GM19035 (cell line): ENCODE results near the gene MT1HL1.
"Not testable (repeated sequence)": the region's sequence is repeated elsewhere in the genome, so short reads cannot be mapped to it uniquely, and the experiment has no call there.

Experiments used
- ATAC-seq: cut with Tn5 transposase; IDR thresholded peaks from one replicate; pipeline ENCODE4 v1.9.1; 2021; ENCODE audit not compliant: unreplicated experiment

The MT1HL1 gene

GRCh38 chr1:236979149-236979900 is 24.9 kb downstream of the MT1HL1 start:
- no peak for ATAC-seq

DNA sequence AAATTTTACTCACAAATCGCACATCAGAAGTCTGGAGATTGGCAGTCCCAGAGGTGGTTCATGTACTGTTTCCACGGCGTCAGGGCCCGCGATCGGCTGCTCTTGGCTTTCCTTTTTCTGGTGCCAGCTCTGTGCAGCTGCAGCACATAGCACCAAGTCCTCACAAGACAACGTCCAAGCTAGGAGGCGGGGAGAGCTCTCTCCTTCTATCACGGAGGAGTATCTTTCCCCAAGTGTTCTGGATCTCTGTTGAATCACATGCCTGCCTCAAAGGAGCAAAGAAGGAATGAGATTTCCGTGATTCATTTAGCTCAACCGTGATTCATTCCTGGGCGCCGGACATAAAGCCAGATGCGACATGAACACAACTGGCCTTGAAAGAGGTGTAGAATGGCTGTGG is 25.5 kb downstream of the MT1HL1 start:
- no peak for ATAC-seq

- no peak for ATAC-seq
These were observed 28.8 kb downstream of the MT1HL1 start for GRCh38 chr1:236975461-236975860.

- ATAC-seq, result not testable (repeated sequence)
These were observed 30.2 kb downstream of the MT1HL1 start for GRCh38 chr1:236974025-236974424.

GRCh38 chr1:236966636-236967035 is 37.6 kb downstream of the MT1HL1 start:
- ATAC-seq, result no peak

DNA sequence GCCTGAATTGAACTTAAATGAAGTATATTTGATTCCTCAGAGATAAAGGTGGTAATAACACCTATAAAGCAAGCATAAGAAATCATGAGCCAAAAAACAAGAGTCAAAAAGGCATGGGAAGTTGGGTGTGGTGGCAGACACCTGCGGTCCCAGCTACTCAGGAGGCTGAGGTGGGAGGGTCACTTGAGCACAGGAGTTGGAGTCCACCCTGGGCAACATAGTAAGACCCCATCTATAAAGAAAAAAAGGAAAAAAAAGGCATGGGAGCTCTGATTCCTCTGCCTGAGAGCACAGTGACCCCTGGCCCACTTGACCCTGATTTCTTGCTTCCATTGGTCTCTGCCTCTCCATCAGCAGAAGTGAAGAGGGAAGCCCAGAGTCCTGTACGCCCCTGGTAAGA is 40.3 kb downstream of the MT1HL1 start:
- ATAC-seq, result no peak

GRCh38 chr1:236959112-236959511 is 45.1 kb downstream of the MT1HL1 start:
- ATAC-seq, result no peak

DNA sequence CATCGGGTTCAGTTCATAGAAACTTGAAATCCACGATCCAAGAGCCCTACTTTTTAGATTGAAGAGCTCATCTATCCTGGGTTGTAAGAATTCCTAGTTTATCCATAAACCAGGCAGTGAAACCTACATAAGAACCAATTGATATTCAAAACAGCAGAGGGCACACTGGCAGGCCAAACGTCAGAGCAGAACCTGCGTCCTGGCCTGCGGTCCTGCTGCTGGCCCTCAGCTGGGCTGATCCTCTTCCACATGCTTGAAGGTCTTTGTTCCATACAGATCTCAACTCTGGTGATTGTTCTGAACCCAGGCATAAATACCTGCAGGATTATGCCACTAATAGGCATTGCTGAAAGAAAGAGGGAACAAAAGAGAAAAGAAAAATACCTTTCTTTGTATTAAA is 47.0 kb downstream of the MT1HL1 start:
- ATAC-seq, result no peak
